KMS-11 (cell line): Measurements from ENCODE around the gene TIMP1.

Experiments used
- H2AFZ ChIP-seq: fragments of 200-600 bp; sonication (generic); 2 replicates; pipeline ENCODE4 v1.6.1; 2016; ENCODE audit warnings: antibody characterized with exemption, mixed run types, low read depth
- H3K27ac ChIP-seq: fragments of 200-600 bp; sonication (generic); 2 replicates; pipeline ENCODE4 v1.6.1; 2016; ENCODE audit warnings: mild to moderate bottlenecking, mixed run types
- H3K27me3 ChIP-seq: fragments of 200-600 bp; sonication (generic); 2 replicates; pipeline ENCODE4 v1.6.1; 2017; ENCODE audit warnings: mild to moderate bottlenecking, low read depth, mixed run types, moderate library complexity; ENCODE audit not compliant: insufficient read depth
- H3K36me3 ChIP-seq: fragments of 200-600 bp; sonication (generic); 2 replicates; pipeline ENCODE4 v1.6.1; 2017; ENCODE audit warnings: mild to moderate bottlenecking, mixed run types; ENCODE audit not compliant: insufficient read depth
- H3K4me1 ChIP-seq: fragments of 200-600 bp; sonication (generic); 2 replicates; pipeline ENCODE4 v1.6.1; 2016; ENCODE audit warnings: mild to moderate bottlenecking, low read depth, mixed run types; ENCODE audit not compliant: poor library complexity, severe bottlenecking
- H3K4me2 ChIP-seq: fragments of 200-600 bp; sonication (generic); 2 replicates; pipeline ENCODE4 v1.7.0; 2016; ENCODE audit warnings: mild to moderate bottlenecking, mixed run types
- H3K4me3 ChIP-seq: fragments of 200-600 bp; sonication (generic); IDR thresholded peaks from 2 replicates; pipeline ENCODE4 v1.6.1; 2017; ENCODE audit warnings: low read depth, low read length, mixed read lengths; ENCODE audit not compliant: insufficient read depth
- H3K79me2 ChIP-seq: fragments of 200-600 bp; sonication (generic); 2 replicates; pipeline ENCODE4 v1.6.1; 2016; ENCODE audit warnings: low read depth, mixed run types; ENCODE audit not compliant: insufficient read depth
- H3K9ac ChIP-seq: fragments of 200-600 bp; sonication (generic); 2 replicates; pipeline ENCODE4 v1.6.1; 2016; ENCODE audit warnings: mild to moderate bottlenecking, mixed run types
- H4K20me1 ChIP-seq: fragments of 200-600 bp; sonication (generic); 2 replicates; pipeline ENCODE4 v1.6.1; 2016; ENCODE audit warnings: mild to moderate bottlenecking, mixed run types; ENCODE audit not compliant: insufficient read depth
- CTCF ChIP-seq: fragments of 200-600 bp; sonication (generic); conservative IDR thresholded peaks from 2 replicates; pipeline ENCODE4 v1.6.1; 2017; ENCODE audit warnings: low read depth, mild to moderate bottlenecking, antibody characterized with exemption, low read length, moderate library complexity, mixed read lengths

The TIMP1 gene

DNA sequence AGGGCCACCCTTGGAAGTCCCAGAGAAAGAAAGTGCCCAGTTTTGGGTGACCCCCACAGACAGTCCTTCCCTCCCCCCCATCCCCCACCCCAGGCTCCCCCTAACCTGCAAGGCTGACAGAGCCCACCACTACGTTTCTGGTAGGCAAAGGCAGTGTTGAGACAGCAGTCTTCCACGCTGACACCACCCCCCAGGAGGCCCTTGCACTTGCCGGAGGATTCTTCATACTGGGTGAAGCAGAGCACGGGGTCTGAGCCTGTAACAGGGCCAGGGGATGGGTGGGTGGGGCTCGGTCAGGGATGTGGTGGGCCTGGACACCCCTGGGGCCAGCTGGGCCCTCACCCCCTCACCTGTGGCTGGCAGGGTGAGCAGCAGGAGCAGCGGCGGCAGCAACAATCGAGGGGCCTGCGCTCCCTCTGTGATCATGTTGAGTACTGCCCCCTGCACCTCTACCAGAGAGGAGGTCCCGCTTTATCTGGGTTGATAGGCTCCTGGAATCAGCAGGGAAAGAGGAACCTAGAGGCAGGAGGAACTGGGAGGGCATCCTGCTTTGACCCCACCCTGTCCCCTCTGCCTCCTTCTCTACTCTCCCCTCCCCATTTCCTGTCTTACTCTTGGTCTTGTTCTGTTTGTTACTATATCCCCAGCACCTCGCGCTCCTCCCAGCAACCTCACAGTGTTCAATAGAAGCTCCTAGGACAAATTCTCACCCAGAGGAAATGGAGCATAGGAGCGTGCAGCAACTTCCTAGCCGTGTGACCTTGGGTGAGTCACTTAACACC lies 47.4 kb downstream of the TIMP1 start, which contains the start of gene CFP:
TSS of gene CFP (minus strand) at position 512 of the 782 bp plus-strand sequence. CDS start at position 426, 86 bp downstream.
- no peak within 1 kb of the TSS for H3K9ac ChIP-seq
- TF ChIP-seq CTCF, result no peak
- no peak within 1 kb of the TSS for H3K27ac ChIP-seq
- no peaks in the 10 kb centered on the region for H3K79me2 ChIP-seq
- H3K4me1 ChIP-seq, result peaks cover 8% of the 10 kb centered on the region
- no peak within 1 kb of the TSS for H3K4me2 ChIP-seq
- no peaks in the 10 kb centered on the region for H3K27me3 ChIP-seq
- no peaks in the 10 kb centered on the region for H3K36me3 ChIP-seq
- no peaks in the 10 kb centered on the region for H4K20me1 ChIP-seq
- no peak within 1 kb of the TSS for H3K4me3 ChIP-seq
- no peak within 1 kb of the TSS for H2AFZ ChIP-seq

DNA sequence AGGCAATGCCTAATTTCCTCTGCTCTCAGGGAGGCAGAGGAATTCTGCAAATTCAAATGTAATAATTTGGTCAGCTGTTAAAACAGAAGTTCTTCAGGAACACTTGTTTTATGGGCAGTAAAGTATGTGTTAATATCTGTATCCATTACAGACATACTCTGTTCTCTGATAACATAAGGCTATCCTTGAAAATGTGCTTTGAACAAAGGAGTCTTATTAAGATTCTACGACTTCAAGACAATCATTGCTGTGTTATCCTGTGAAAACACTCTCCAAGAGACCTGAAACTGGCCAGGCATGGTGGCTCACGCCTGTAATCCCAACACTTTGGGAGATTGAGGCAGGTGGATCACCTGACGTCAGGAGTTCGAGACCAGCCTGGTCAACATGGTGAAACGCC lies 49.4 kb downstream of the TIMP1 start:
- Histone ChIP-seq H2AFZ (no peak overlapping the region), H3K27ac (no peak overlapping the region), H3K4me2 (no peak overlapping the region), H4K20me1 (no peaks in the 10 kb centered on the region), H3K79me2 (no peaks in the 10 kb centered on the region), H3K4me1 (peaks cover 8% of the 10 kb centered on the region), H3K4me3 (no peak overlapping the region), H3K27me3 (no peaks in the 10 kb centered on the region), H3K9ac (no peak overlapping the region), H3K36me3 (no peaks in the 10 kb centered on the region)
- no peak for TF ChIP-seq CTCF

DNA sequence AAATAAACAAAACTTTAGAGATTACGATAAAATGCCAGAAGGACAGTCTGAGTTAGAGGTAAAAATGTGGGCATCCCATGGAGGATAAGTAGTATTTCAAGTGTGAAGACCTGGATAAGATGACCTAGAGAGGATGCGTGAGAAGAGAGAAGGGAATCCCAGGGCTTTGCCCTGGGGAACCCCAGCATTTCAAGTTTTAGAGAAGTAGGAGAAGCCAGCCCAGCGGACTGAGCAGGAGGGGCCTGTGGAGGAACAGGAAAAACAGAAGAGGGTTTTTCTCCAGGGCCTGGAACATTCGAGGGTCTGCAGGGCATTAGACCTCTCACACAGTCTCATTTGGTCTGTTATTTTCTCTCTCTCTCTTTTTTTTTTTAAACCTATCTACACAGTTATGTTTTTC lies 50.4 kb downstream of the TIMP1 start:
- Histone ChIP-seq H3K27ac (no peak overlapping the region), H4K20me1 (no peaks in the 10 kb centered on the region), H3K4me2 (no peak overlapping the region), H3K9ac (no peak overlapping the region), H3K4me3 (no peak overlapping the region), H3K27me3 (no peaks in the 10 kb centered on the region), H3K36me3 (no peaks in the 10 kb centered on the region), H3K79me2 (no peaks in the 10 kb centered on the region), H3K4me1 (peaks cover 8% of the 10 kb centered on the region), H2AFZ (no peak overlapping the region)
- TF ChIP-seq CTCF, result no peak

DNA sequence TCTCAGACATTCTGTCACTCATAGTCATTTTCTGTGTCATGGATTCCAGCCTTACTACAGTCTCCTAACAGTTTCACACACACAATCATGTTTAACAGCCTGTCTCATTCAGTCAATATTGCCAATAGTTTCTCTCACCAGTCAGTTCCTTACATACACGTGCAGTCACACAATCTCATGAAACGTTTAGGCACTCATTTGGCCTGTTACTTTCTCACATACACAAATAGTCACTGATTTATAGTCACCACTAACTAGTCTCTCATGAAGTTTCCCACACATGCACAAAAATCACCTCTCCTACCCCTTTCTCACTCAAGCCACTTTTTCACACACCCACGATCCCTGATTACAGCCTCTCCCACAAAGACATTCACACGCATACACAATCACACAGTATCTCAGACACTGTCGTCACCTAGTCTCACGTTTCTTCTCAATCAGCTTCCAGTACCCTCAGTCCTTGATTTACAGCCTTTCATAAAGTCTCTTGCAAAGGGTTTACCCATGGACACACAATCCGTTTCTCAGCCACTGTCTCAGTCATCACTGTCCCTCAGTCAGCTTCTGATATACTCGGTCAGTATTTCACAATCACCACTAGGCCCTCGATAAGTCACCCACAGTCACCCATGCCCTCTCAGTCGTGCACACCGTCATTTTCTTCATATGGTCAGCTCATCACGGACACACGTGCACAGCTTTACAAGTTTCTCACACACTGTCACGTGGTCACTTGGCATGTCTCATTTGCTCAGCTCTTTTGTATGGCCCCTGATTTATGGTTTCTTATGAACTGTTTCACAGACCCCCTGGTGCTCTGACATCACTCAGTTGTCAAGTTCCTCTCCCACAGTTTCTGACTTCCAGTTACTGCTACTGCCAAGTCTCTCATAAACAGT lies 51.7 kb downstream of the TIMP1 start:
- H3K4me2 ChIP-seq, result no peak overlapping the region
- H3K36me3 ChIP-seq, result no peaks in the 10 kb centered on the region
- H2AFZ ChIP-seq, result no peak overlapping the region
- H3K27me3 ChIP-seq, result no peaks in the 10 kb centered on the region
- H3K4me3 ChIP-seq, result no peak overlapping the region
- H3K4me1 ChIP-seq, result peaks cover 2% of the 10 kb centered on the region
- no peak for TF ChIP-seq CTCF
- no peak overlapping the region for H3K9ac ChIP-seq
- no peaks in the 10 kb centered on the region for H3K79me2 ChIP-seq
- no peak overlapping the region for H3K27ac ChIP-seq
- H4K20me1 ChIP-seq, result no peaks in the 10 kb centered on the region
